Neuronal stem cell (in vitro differentiated cells): ENCODE measurements around the gene RGL1.

Source experiments
- DNase-seq: peaks from one replicate; pipeline ENCODE4 v3.0.0-alpha.2; 2013; ENCODE audit warnings: low spot score
- H2AFZ ChIP-seq: one replicate; pipeline ENCODE4 v1.6.1; 2013; ENCODE audit warnings: mild to moderate bottlenecking, low read length, inconsistent platforms
- H2AK5ac ChIP-seq: 2 replicates; pipeline ENCODE4 v1.6.1; 2013; ENCODE audit warnings: low read depth, mild to moderate bottlenecking, inconsistent platforms, low read length, moderate library complexity, mixed read lengths
- H2BK120ac ChIP-seq: 2 replicates; pipeline ENCODE4 v1.6.1; 2013; ENCODE audit warnings: low read depth, mild to moderate bottlenecking, inconsistent platforms, low read length, moderate library complexity, mixed read lengths
- H2BK12ac ChIP-seq: one replicate; pipeline ENCODE4 v1.6.1; 2013; ENCODE audit warnings: low read length, inconsistent platforms
- H2BK15ac ChIP-seq: 2 replicates; pipeline ENCODE4 v1.6.1; 2013; ENCODE audit warnings: mild to moderate bottlenecking, low read length, inconsistent platforms, mixed read lengths
- H2BK5ac ChIP-seq: one replicate; pipeline ENCODE4 v1.6.1; 2013; ENCODE audit warnings: inconsistent platforms, mild to moderate bottlenecking, low read length, moderate library complexity
- H3K14ac ChIP-seq: one replicate; pipeline ENCODE4 v1.6.1; 2013; ENCODE audit warnings: low read length, inconsistent platforms
- H3K18ac ChIP-seq: 2 replicates; pipeline ENCODE4 v1.6.1; 2013; ENCODE audit warnings: low read length, inconsistent platforms
- H3K23ac ChIP-seq: 2 replicates; pipeline ENCODE4 v1.6.1; 2013; ENCODE audit warnings: low read depth, mild to moderate bottlenecking, mixed read lengths, low read length, inconsistent platforms; ENCODE audit not compliant: poor library complexity
- H3K27ac ChIP-seq: replicated peaks from 3 replicates; pipeline ENCODE4 v1.5.1; 2013; ENCODE audit warnings: low read length, inconsistent platforms
- H3K27me3 ChIP-seq, 3 experiments: 2 replicates each; pipeline ENCODE4 v1.6.1; 2013; ENCODE audit warnings: low read length in 3 of 3, mild to moderate bottlenecking in 2 of 3, inconsistent platforms in 1 of 3, low read depth in 1 of 3, mixed read lengths in 1 of 3, moderate library complexity in 1 of 3; ENCODE audit not compliant: control insufficient read depth in 3 of 3, insufficient read depth in 3 of 3
- H3K36me3 ChIP-seq, 2 donors: replicated peaks in 1 of 2; 2 replicates each; pipeline ENCODE4 v1.6.1; 2013; ENCODE audit warnings: low read length in 2 of 2; ENCODE audit not compliant: control insufficient read depth in 2 of 2, insufficient read depth in 2 of 2
- H3K4ac ChIP-seq: 2 replicates; pipeline ENCODE4 v1.6.1; 2013; ENCODE audit warnings: inconsistent platforms, mild to moderate bottlenecking, low read length, moderate library complexity
- H3K4me1 ChIP-seq, 2 donors: 1 replicate in 1 of 2; 2 replicates in 1 of 2; pipeline ENCODE4 v1.6.1; 2013; ENCODE audit warnings: low read length in 2 of 2, low read depth in 1 of 2; ENCODE audit not compliant: control insufficient read depth in 2 of 2, insufficient read depth in 1 of 2
- H3K4me2 ChIP-seq: one replicate; pipeline ENCODE4 v1.6.1; 2013; ENCODE audit warnings: mild to moderate bottlenecking, low read length, inconsistent platforms; ENCODE audit not compliant: insufficient read depth, poor library complexity, severe bottlenecking
- H3K4me3 ChIP-seq, 2 donors: 2 replicates each; pipeline ENCODE4 v1.5.1; 2013; ENCODE audit warnings: low read length in 2 of 2, mild to moderate bottlenecking in 2 of 2, inconsistent platforms in 1 of 2, moderate library complexity in 1 of 2
- H3K79me1 ChIP-seq: one replicate; pipeline ENCODE4 v1.6.1; 2013; ENCODE audit warnings: low read depth, mild to moderate bottlenecking, inconsistent platforms, low read length, moderate library complexity
- H3K9ac ChIP-seq: one replicate; pipeline ENCODE4 v1.6.1; 2013; ENCODE audit warnings: mild to moderate bottlenecking, low read depth, low read length, inconsistent platforms; ENCODE audit not compliant: poor library complexity
- H3K9me3 ChIP-seq, 2 donors: replicated peaks in 1 of 2; 2 replicates each; pipeline versions ENCODE3 to v1.6.1; 2013; ENCODE audit warnings: low read length in 2 of 2, mild to moderate bottlenecking in 2 of 2, inconsistent platforms in 1 of 2, low read depth in 1 of 2, mixed read lengths in 1 of 2, moderate library complexity in 1 of 2; ENCODE audit not compliant: control insufficient read depth in 2 of 2, insufficient read depth in 1 of 2
- H4K8ac ChIP-seq: one replicate; pipeline ENCODE4 v1.6.1; 2013; ENCODE audit warnings: low read depth, mild to moderate bottlenecking, inconsistent platforms, low read length, moderate library complexity
- H4K91ac ChIP-seq: one replicate; pipeline ENCODE4 v1.6.1; 2013; ENCODE audit warnings: low read length, low read depth, mild to moderate bottlenecking, inconsistent platforms; ENCODE audit not compliant: poor library complexity
- WGBS, 2 donors: extraction: QIAGEN DNeasy Blood & Tissue Kit; methylation state at CpG; one replicate each; pipeline ENCODE4 v1.1.7; 2013; ENCODE audit warnings: missing lambda C conversion rate in 2 of 2, mixed read lengths in 1 of 2; ENCODE audit not compliant: insufficient read length in 2 of 2, insufficient replicate concordance in 1 of 2; ENCODE audit errors: extremely low coverage in 2 of 2; 5-methylcytosine and 5-hydroxymethylcytosine counted together

RGL1 gene

GRCh38 chr1:183958958-183959357, 154.0 kb downstream of the RGL1 start:
- Histone ChIP-seq H3K18ac (no peak overlapping the region), H2BK15ac (no peak overlapping the region), H3K23ac (no peak overlapping the region), H3K27me3 (no peaks in the 10 kb centered on the region), H3K4me1 (peaks cover 2 to 4% of the 10 kb centered on the region in 2 donors), H2BK5ac (no peak overlapping the region), H3K9me3 (no peaks in the 10 kb centered on the region), H3K4me2 (no peak overlapping the region), H2BK12ac (no peak overlapping the region), H3K14ac (no peak overlapping the region), H3K36me3 (peaks cover 0 to 4% of the 10 kb centered on the region in 2 donors), H3K27ac (no peak overlapping the region), H3K4ac (no peak overlapping the region), H2AFZ (no peak overlapping the region), H2AK5ac (no peak overlapping the region), H4K8ac (no peak overlapping the region), H3K79me1 (no peaks in the 10 kb centered on the region), H2BK120ac (no peak overlapping the region), H3K4me3 (no peak overlapping the region), H4K91ac (no peak overlapping the region), H3K9ac (no peak overlapping the region)
- no CpG with 5 or more reads among the region's 1 CpG for WGBS, 2 donors
- DNase-seq, result no peak

- H4K91ac ChIP-seq, result no peak overlapping the region
- no peak overlapping the region for H3K9ac ChIP-seq
- H2BK12ac ChIP-seq, result no peak overlapping the region
- H3K36me3 ChIP-seq, result peaks cover 0 to 4% of the 10 kb centered on the region in 2 donors
- H3K27ac ChIP-seq, result no peak overlapping the region
- H3K4me1 ChIP-seq, result peaks cover 0 to 1% of the 10 kb centered on the region in 2 donors
- H3K4me3 ChIP-seq, result no peak overlapping the region
- no peak overlapping the region for H3K4me2 ChIP-seq
- H3K9me3 ChIP-seq, result no peaks in the 10 kb centered on the region
- no peaks in the 10 kb centered on the region for H3K27me3 ChIP-seq
- H3K14ac ChIP-seq, result no peak overlapping the region
- H2AK5ac ChIP-seq, result no peak overlapping the region
- no peaks in the 10 kb centered on the region for H3K79me1 ChIP-seq
- H2AFZ ChIP-seq, result no peak overlapping the region
- H2BK5ac ChIP-seq, result no peak overlapping the region
- H3K23ac ChIP-seq, result no peak overlapping the region
- H2BK120ac ChIP-seq, result no peak overlapping the region
- H2BK15ac ChIP-seq, result no peak overlapping the region
- no peak overlapping the region for H3K4ac ChIP-seq
- no peak for DNase-seq
- no peak overlapping the region for H4K8ac ChIP-seq
- no peak overlapping the region for H3K18ac ChIP-seq
- WGBS, 2 donors, result no CpG with 5 or more reads among the region's 5 CpGs
Observed at GRCh38 chr1:183961132-183961531, 156.2 kb downstream of the RGL1 start.

- Histone ChIP-seq H2BK5ac (no peak overlapping the region), H3K23ac (no peak overlapping the region), H3K4me1 (peaks cover 0 to 1% of the 10 kb centered on the region in 2 donors), H3K4me2 (no peak overlapping the region), H3K27ac (no peak overlapping the region), H3K4ac (no peak overlapping the region), H3K79me1 (no peaks in the 10 kb centered on the region), H4K91ac (no peak overlapping the region), H3K4me3 (no peak overlapping the region), H2BK15ac (no peak overlapping the region), H3K9me3 (no peaks in the 10 kb centered on the region), H2AK5ac (no peak overlapping the region), H2BK12ac (no peak overlapping the region), H3K18ac (no peak overlapping the region), H2BK120ac (no peak overlapping the region), H3K27me3 (no peaks in the 10 kb centered on the region), H3K9ac (no peak overlapping the region), H2AFZ (no peak overlapping the region), H4K8ac (no peak overlapping the region), H3K36me3 (peaks cover 0 to 4% of the 10 kb centered on the region in 2 donors), H3K14ac (no peak overlapping the region)
- DNase-seq, result no peak
- WGBS, 2 donors, result no CpG with 5 or more reads among the region's 3 CpGs
Observed at GRCh38 chr1:183962903-183963302, 158.0 kb downstream of the RGL1 start.

GRCh38 chr1:183965726-183966125, 160.8 kb downstream of the RGL1 start:
- Histone ChIP-seq H3K79me1 (no peaks in the 10 kb centered on the region), H2BK12ac (no peak overlapping the region), H2AFZ (no peak overlapping the region), H3K27ac (no peak overlapping the region), H3K18ac (no peak overlapping the region), H3K4me2 (no peak overlapping the region), H2BK15ac (no peak overlapping the region), H4K91ac (no peak overlapping the region), H2BK120ac (no peak overlapping the region), H3K4ac (no peak overlapping the region), H2AK5ac (no peak overlapping the region), H2BK5ac (no peak overlapping the region), H3K23ac (no peak overlapping the region), H3K14ac (no peak overlapping the region), H3K4me3 (no peak overlapping the region), H4K8ac (no peak overlapping the region), H3K4me1 (peaks cover 0 to 5% of the 10 kb centered on the region in 2 donors), H3K36me3 (peaks cover 0 to 7% of the 10 kb centered on the region in 2 donors), H3K9me3 (no peaks in the 10 kb centered on the region), H3K27me3 (no peaks in the 10 kb centered on the region), H3K9ac (no peak overlapping the region)
- WGBS, 2 donors, result no CpG with 5 or more reads among the region's 1 CpG
- DNase-seq, result no peak
